GM18907 (cell line): ENCODE results near the gene DCLRE1B.

Experiments used
- ATAC-seq: cut with Tn5 transposase; IDR thresholded peaks from one replicate; pipeline ENCODE4 v1.9.1; 2021; ENCODE audit warnings: mild to moderate bottlenecking, moderate library complexity; ENCODE audit not compliant: unreplicated experiment

Gene DCLRE1B

GRCh38 chr1:113918243-113918642, 13.1 kb downstream of the DCLRE1B start:
- no peak for ATAC-seq

DNA sequence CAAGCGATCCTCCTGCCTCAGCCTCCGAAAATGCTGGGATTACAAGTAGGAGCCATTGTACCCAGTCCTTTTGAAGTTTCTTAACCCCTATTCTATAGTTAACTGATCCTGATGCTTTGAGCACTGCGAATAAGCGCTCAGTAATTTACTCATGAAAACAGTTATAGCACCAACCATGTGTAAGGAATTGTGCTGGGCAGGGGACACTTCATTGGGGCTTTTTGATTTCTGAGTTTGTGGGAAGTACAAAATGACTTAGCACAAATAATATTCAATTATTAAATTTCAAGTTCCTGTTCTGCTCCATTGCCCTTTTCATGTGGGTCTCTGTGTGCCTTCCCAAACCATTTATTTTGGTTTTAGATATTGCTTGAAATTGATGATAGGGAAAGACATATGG, 17.8 kb downstream of the DCLRE1B start:
- ATAC-seq = no peak

GRCh38 chr1:113924473-113924872, 19.3 kb downstream of the DCLRE1B start:
- ATAC-seq = no peak

DNA sequence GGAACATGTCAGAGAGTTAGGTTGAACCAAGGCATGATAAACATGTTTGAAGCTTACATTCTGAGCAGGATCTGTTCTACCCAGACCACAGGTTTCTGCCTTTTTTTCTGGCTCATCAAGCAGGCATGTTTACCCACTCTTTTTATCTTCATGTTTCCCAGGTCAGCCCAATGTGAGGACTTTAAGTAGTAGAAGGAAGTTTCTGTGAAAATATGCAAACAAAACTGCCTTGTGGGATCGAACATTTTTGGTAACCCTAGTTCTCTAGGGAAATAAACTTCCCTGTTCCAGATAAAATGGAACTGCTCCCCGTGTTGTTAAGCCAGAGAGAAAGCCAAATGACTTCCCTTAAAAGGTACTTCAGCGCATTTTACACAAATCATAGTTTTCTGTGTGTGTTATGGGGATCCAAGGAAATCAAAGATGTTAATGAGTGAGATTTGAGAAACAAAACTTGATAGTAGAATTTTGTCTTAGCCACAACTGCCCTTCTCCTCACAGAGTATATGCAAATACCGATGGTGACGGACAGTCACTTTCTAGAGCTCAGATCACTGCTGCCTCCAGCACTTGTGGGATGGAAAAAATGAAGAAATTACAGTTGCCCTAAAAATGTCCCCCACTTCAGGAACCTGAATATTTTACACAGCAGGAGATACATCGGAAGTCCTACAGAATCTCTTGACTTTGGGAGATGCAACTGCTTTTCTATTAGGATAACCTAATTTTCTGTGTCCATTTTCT, 23.2 kb downstream of the DCLRE1B start:
- peak; percentile 29 for ATAC-seq

DNA sequence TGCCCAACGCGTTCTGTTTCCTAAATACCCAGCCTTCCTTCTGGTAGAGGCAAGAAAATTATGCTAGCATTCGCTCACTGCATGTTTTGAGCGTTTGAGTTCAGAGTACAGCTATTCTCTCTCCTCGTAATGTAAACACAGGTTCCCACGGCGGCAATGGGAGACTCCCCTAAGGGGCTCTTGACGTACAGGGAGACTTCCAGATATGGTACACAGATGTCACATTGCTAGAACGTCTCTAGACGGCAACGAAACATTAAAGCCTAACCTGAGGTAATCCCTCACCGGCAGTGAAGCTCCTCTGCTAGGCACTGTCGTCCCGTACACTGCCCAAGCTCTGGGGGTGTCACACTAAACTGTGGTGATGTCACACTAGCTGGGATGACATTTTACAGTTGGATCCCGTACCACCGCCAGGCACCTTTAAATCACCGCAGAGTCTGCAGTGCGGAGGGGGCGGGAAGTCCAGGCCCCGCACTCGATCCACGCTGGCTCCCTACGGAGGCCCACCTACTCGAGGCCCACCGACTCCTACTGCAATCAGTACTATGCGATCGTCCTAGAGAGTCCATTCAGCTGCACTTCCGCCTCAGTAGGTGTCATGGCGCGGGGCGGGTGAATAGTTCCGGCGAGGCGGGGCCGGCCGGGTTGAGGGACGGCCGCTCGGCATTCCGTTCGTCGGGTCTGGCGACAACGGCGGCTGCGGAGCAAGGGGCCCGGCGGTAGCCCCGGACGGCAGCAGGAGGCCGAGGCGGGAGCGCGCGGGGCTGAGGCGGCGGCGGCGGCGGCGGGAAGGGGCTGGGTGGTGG, 24.0 kb downstream of the DCLRE1B start, which contains the start of gene HIPK1:
TSS of gene HIPK1 (plus strand) at position 384 of the 809 bp plus-strand sequence.
- ATAC-seq = peak; percentile 76

DNA sequence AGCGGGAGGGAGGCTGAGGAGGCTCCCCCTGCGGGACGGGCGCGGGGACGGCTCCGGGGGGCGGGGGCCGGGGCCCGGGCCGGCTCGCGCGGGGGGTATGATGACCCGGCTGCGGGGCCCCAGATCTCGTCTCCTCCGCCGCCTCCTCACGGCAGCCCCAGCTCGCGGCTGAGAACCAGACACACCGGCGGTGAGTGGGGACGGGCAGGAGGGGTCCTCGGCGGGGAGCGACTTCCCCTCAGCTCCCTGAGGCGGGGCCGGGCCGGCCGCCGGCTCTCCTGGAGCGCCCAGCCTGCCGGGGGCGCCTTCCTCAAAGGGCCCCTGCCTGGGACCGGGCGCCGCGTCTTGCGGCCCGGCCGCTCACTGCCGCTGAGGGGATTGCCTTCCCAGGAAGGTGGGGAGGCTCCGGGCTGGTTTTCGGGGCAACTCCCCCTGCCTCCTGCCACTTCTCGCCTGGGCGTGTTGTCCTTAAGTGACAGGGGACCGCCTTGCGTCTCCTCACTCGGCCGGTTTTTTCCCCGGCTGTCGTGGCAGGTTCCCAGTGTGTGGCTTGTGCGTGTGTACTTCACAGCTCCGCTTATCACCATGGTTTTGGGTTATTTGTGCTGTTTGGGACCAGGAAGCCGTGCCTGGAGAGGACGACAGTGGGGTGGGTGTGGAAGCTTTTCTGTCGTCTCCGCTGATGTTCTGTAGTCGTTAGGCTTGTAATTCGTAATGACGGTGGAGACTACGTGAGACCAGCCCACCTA, 24.8 kb downstream of the DCLRE1B start:
- peak; percentile 39 for ATAC-seq

DNA sequence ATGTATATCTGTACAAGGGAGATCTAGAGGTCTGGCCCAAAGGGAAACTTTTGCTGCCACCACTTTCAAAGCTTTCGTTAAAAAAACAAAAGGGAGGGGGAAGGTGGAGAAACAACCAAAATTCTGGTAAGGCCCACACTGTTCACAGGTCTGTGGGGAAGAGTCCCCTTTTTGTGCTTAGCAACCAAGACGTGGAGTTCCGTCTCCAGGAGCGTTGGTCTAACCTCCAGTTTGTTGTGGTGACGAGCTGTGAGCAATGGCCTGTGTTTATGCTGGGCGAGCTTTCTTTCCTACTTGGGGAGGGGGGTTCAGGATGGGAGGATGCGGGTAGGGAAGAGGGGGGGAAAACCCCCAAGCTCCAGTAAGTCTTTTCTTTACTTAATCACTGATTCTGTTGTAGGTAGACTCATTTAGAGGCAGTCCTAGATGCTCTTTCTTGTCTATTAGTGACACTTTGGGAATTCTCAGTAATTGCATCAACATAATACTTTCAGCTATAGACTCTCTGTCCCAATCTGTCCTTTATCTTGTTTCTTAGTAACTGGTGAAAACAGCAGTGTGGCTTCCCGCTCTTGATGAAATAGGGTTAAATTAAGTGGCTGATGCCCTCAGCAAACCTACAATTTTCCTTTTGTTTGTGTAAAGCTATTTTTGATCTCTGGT, 25.5 kb downstream of the DCLRE1B start:
- peak; percentile 27 for ATAC-seq

GRCh38 chr1:113931451-113931851, 26.3 kb downstream of the DCLRE1B start:
- ATAC-seq = no peak

GRCh38 chr1:113934006-113934405, 28.9 kb downstream of the DCLRE1B start:
- no peak for ATAC-seq

GRCh38 chr1:113934511-113935055, 29.5 kb downstream of the DCLRE1B start:
- no peak for ATAC-seq

DNA sequence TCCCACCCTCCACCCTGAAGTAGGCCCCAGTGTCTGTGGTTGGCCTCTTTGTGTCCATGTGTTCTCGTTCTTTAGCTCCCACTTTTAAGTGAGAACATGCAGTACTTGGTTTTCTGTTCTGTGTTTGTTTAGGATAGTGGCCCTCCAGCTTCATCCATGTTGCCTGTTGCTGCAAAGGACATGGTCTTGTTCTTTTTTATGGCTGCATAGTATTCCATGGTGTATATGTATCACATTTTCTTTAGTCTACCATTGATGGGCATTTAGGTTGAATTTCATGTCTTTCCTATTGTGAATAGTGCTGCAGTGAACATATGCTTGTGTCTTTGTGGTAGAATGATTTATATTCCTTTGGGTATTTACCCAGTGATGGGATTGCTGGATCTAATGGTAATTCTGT, 30.1 kb downstream of the DCLRE1B start:
- ATAC-seq = no peak

GRCh38 chr1:113935970-113936369, 30.8 kb downstream of the DCLRE1B start:
- no peak for ATAC-seq

- no peak for ATAC-seq
These were observed 32.0 kb downstream of the DCLRE1B start for GRCh38 chr1:113937146-113937545.

GRCh38 chr1:113938192-113938591, 33.1 kb downstream of the DCLRE1B start:
- no peak for ATAC-seq

DNA sequence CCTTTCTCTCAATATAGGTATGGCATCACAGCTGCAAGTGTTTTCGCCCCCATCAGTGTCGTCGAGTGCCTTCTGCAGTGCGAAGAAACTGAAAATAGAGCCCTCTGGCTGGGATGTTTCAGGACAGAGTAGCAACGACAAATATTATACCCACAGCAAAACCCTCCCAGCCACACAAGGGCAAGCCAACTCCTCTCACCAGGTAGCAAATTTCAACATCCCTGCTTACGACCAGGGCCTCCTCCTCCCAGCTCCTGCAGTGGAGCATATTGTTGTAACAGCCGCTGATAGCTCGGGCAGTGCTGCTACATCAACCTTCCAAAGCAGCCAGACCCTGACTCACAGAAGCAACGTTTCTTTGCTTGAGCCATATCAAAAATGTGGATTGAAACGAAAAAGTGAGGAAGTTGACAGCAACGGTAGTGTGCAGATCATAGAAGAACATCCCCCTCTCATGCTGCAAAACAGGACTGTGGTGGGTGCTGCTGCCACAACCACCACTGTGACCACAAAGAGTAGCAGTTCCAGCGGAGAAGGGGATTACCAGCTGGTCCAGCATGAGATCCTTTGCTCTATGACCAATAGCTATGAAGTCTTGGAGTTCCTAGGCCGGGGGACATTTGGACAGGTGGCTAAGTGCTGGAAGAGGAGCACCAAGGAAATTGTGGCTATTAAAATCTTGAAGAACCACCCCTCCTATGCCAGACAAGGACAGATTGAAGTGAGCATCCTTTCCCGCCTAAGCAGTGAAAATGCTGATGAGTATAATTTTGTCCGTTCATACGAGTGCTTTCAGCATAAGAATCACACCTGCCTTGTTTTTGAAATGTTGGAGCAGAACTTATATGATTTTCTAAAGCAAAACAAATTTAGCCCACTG, 35.5 kb downstream of the DCLRE1B start:
- ATAC-seq = peak; percentile 75

GRCh38 chr1:113941245-113941559, 36.1 kb downstream of the DCLRE1B start:
- ATAC-seq = peak; percentile 8

DNA sequence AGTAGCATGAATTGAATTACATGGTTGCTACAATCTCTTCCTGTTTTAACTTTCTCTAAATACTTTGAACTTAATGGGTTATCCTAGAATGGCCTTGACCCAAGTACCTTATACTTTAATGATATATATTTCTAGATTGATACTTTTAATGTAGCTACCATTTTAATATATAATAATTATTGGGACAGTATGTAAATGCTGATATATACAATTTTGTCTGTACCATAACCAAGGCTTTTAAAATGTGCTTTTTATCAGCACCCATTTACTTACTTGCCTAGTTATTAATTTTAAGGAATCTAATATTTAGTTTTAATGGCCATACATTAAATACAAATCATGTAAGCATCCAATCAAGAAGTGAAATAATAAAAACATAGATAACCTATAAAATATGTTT, 37.4 kb downstream of the DCLRE1B start:
- ATAC-seq = no peak

DNA sequence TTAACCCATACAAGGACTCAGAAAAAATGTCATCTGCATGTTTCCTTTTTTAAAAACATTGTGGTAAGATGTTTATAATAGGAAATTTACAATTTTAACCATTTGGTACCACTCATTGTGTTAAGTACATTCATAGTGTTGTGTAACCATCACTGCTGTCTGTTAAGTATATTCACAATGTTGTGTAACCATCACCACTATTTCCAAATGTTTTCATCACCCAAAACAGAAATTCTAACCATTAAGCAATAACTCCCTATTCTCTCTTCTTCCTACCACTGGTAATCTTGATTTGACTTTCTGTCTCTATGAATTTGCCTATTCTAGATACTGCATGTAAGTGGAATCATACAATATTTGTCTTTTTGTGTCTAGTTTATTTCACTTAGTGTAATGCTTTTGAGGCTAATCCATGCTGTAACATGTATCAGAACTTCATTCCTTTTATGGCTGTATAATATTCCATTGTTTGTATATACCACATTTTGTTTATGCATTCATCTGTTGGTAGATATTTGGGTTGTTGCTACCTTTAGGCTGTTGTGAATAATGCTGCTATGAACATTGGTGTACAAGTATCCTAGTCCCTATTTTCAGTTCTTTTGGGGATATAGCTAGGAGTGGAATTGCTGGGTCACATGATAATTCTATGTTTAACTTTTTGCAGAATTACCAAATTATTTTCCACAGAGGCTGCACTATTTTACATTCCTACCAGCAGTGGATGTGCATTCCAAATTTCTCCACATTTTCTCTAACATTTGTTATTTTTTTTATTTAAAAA, 38.1 kb downstream of the DCLRE1B start:
- ATAC-seq = no peak

GRCh38 chr1:113945329-113945728, 40.2 kb downstream of the DCLRE1B start:
- ATAC-seq = no peak
